Keratinocyte (primary cell): Measurements from ENCODE around the gene PCDH8. TPM values are rescaled to one million over a fixed set of nuclear protein-coding genes. Genes with fewer than 3 reads are reported as not detected.

Experiments used
- DNase-seq: peaks from one replicate; pipeline ENCODE4 v3.0.0-alpha.2; 2011; ENCODE audit warnings: low read depth, missing footprints, low spot score
- FAIRE-seq: peaks from 2 replicates; lab custom pipeline; 2011; peaks lifted over from hg19 to GRCh38; lab: Jason Lieb, UNC
- H2AFZ ChIP-seq: 2 replicates; pipeline ENCODE4 v1.6.0; 2012; ENCODE audit warnings: low read length, control low read depth, inconsistent platforms; ENCODE audit not compliant: control insufficient read depth
- H3K27ac ChIP-seq: 2 replicates; pipeline ENCODE4 v1.5.1; 2011; ENCODE audit warnings: low read length; ENCODE audit not compliant: control insufficient read depth, insufficient read depth
- H3K27me3 ChIP-seq: 3 replicates; pipeline ENCODE4 v1.6.0; 2011; ENCODE audit warnings: low read length; ENCODE audit not compliant: control insufficient read depth, insufficient read depth; ENCODE audit errors: extremely low read depth
- H3K36me3 ChIP-seq, 2 experiments: 2 replicates in 1 of 2; 3 replicates in 1 of 2; pipeline ENCODE4 v1.5.1; 2011; ENCODE audit warnings: low read length in 2 of 2, mild to moderate bottlenecking in 1 of 2; ENCODE audit not compliant: control insufficient read depth in 2 of 2, insufficient read depth in 2 of 2; ENCODE audit errors: extremely low read depth in 1 of 2
- H3K4me1 ChIP-seq: 3 replicates; pipeline ENCODE4 v1.5.1; 2011; ENCODE audit warnings: low read length; ENCODE audit not compliant: control insufficient read depth, insufficient read depth; ENCODE audit errors: extremely low read depth
- H3K4me2 ChIP-seq: 3 replicates; pipeline ENCODE4 v1.6.0; 2011; ENCODE audit warnings: low read depth, low read length; ENCODE audit not compliant: control insufficient read depth, insufficient read depth; ENCODE audit errors: extremely low read depth
- H3K4me3 ChIP-seq, 3 experiments: fragments of 200-600 bp in 1 of 3; sonication (generic) in 1 of 3; 2 replicates in 2 of 3; 3 replicates in 1 of 3; pipeline ENCODE4 v1.5.1; 2011 to 2016; ENCODE audit warnings: low read length in 3 of 3, mild to moderate bottlenecking in 3 of 3, control low read depth in 2 of 3, inconsistent platforms in 1 of 3, low read depth in 1 of 3, mixed read lengths in 1 of 3, mixed run types in 1 of 3, moderate library complexity in 1 of 3; ENCODE audit not compliant: control insufficient read depth in 2 of 3, insufficient read depth in 2 of 3; ENCODE audit errors: extremely low read depth in 1 of 3
- H3K79me2 ChIP-seq: 2 replicates; pipeline ENCODE4 v1.6.0; 2012; ENCODE audit warnings: low read length; ENCODE audit not compliant: control insufficient read depth, insufficient read depth
- H3K9ac ChIP-seq: 3 replicates; pipeline ENCODE4 v1.6.0; 2011; ENCODE audit warnings: low read length; ENCODE audit not compliant: control insufficient read depth, insufficient read depth; ENCODE audit errors: extremely low read depth
- H3K9me1 ChIP-seq: 3 replicates; pipeline ENCODE4 v1.6.0; 2011; ENCODE audit warnings: low read length; ENCODE audit not compliant: control insufficient read depth, insufficient read depth; ENCODE audit errors: extremely low read depth
- H3K9me3 ChIP-seq: 2 replicates; pipeline ENCODE4 v1.5.1; 2012; ENCODE audit warnings: low read depth, low read length; ENCODE audit not compliant: control insufficient read depth
- H4K20me1 ChIP-seq: 3 replicates; pipeline ENCODE4 v1.6.0; 2011; ENCODE audit warnings: low read length; ENCODE audit not compliant: control insufficient read depth, insufficient read depth; ENCODE audit errors: extremely low read depth
- CTCF ChIP-seq, 3 experiments: IDR thresholded peaks in 1 of 3; conservative IDR thresholded peaks in 1 of 3; optimal IDR thresholded peaks in 1 of 3; 2 replicates in 2 of 3; 3 replicates in 1 of 3; pipeline versions ENCODE3 to v1.5.1; 2011; ENCODE audit warnings: low read length in 3 of 3, mild to moderate bottlenecking in 3 of 3, moderate library complexity in 2 of 3, control low read depth in 1 of 3, inconsistent platforms in 1 of 3; ENCODE audit not compliant: insufficient read depth in 2 of 3; ENCODE audit errors: extremely low read depth in 1 of 3
- EZH2 ChIP-seq: IDR thresholded peaks from one replicate; pipeline ENCODE4 v1.6.1; 2012; ENCODE audit warnings: inconsistent platforms, mild to moderate bottlenecking, low read length, moderate library complexity
- dilution Hi-C: fragments of 300-500 bp; cut with MboI; formaldehyde crosslinking; loops from one replicate; pipeline ENCODE4 v1.7.0; 2020; ENCODE audit warnings: low sequenced_read_pairs; ENCODE audit not compliant: extremely low pct_ligation_motif_present
- polyA plus RNA-seq, 5 experiments: library from polyadenylated mRNA; depleted of rRNA in 3 of 5; stranded (reverse) in 3 of 5; stranded (forward) in 1 of 5; unstranded in 1 of 5; fragments of >200 nt; gene quantifications; 1 replicate in 1 of 5; 2 replicates in 3 of 5; 3 replicates in 1 of 5; pipeline versions ENCODE4 v1.2.1 to v1.2.3, GENCODE V29; 2011 to 2012; ENCODE audit warnings: missing spikeins in 2 of 5, low read depth in 1 of 5, low replicate concordance in 1 of 5

The PCDH8 gene
- polyA plus RNA-seq, 1 donor (not counting 4 experiments of a cell fraction or from before 2014, with no cell fraction given): not detected

- Histone ChIP-seq H4K20me1 (no peaks in the 10 kb centered on the region), H3K4me3 (no peak overlapping the region), H3K36me3 (no peaks in the 10 kb centered on the region), H3K27me3 (no peaks in the 10 kb centered on the region), H3K9ac (no peak overlapping the region), H3K4me2 (no peak overlapping the region), H3K9me3 (no peaks in the 10 kb centered on the region), H3K79me2 (no peaks in the 10 kb centered on the region), H2AFZ (no peak overlapping the region), H3K27ac (no peak overlapping the region), H3K4me1 (no peaks in the 10 kb centered on the region), H3K9me1 (no peaks in the 10 kb centered on the region)
- DNase-seq: no peak
- TF ChIP-seq CTCF (optimal IDR thresholded peaks at IDR 0.05 in 1 of 3, IDR thresholded peaks at IDR 0.05 in 1 of 3, conservative IDR thresholded peaks at IDR 0.05 in 1 of 3; ENCODE audit: extremely low read depth in 1 of 3, insufficient read depth in 2 of 3, low read length in 3 of 3) (no peak), EZH2 (no peak)
- dilution Hi-C loops: no loop called here
- FAIRE-seq: no peak
These were observed 16.5 kb upstream of the PCDH8 start for GRCh38 chr13:52864941-52865340.

- FAIRE-seq: peak; percentile 67
- dilution Hi-C loops: no loop called here
- Histone ChIP-seq H3K36me3 (no peaks in the 10 kb centered on the region), H3K79me2 (no peaks in the 10 kb centered on the region), H3K4me1 (no peaks in the 10 kb centered on the region), H3K4me2 (no peak overlapping the region), H3K9ac (no peak overlapping the region), H3K27ac (no peak overlapping the region), H3K9me3 (no peaks in the 10 kb centered on the region), H3K27me3 (no peaks in the 10 kb centered on the region), H2AFZ (no peak overlapping the region), H3K4me3 (no peak overlapping the region), H4K20me1 (no peaks in the 10 kb centered on the region), H3K9me1 (no peaks in the 10 kb centered on the region)
- no peak for TF ChIP-seq EZH2
- peak; percentile 67 to 75 (median 73) for TF ChIP-seq CTCF (optimal IDR thresholded peaks at IDR 0.05 in 1 of 3, IDR thresholded peaks at IDR 0.05 in 1 of 3, conservative IDR thresholded peaks at IDR 0.05 in 1 of 3; ENCODE audit: extremely low read depth in 1 of 3, insufficient read depth in 2 of 3, low read length in 3 of 3)
- no peak for DNase-seq
These were observed 14.1 kb upstream of the PCDH8 start for GRCh38 chr13:52862358-52863206.
